Smooth muscle cell (in vitro differentiated cells): ENCODE measurements around the gene PXMP4. TPM values are rescaled to one million over a fixed set of nuclear protein-coding genes. Genes with fewer than 3 reads are reported as not detected.

Source experiments
- DNase-seq: peaks from one replicate; lab custom pipeline; 2025; ENCODE audit not compliant: unreplicated experiment; lab: John Stamatoyannopoulos, UW
- H2AFZ ChIP-seq: fragments of 200-600 bp; sonication (generic); 2 replicates; pipeline ENCODE4 v1.6.0; 2016; ENCODE audit warnings: antibody characterized with exemption, low read depth, mild to moderate bottlenecking
- H3F3A ChIP-seq: fragments of 200-600 bp; sonication (generic); 2 replicates; pipeline ENCODE4 v1.6.0; 2017; ENCODE audit warnings: antibody characterized with exemption, low read depth
- H3K27ac ChIP-seq: fragments of 200-600 bp; sonication (generic); 2 replicates; pipeline ENCODE4 v1.5.1; 2016; ENCODE audit warnings: low read depth, mild to moderate bottlenecking
- H3K27me3 ChIP-seq: fragments of 200-600 bp; sonication (generic); 2 replicates; pipeline ENCODE4 v1.6.1; 2016; ENCODE audit warnings: low read depth, mild to moderate bottlenecking
- H3K36me3 ChIP-seq: fragments of 200-600 bp; sonication (generic); 2 replicates; pipeline ENCODE4 v1.5.1; 2016; ENCODE audit warnings: low read depth
- H3K4me1 ChIP-seq: fragments of 200-600 bp; sonication (generic); 2 replicates; pipeline ENCODE4 v1.5.1; 2016; ENCODE audit warnings: low read depth
- H3K4me2 ChIP-seq: fragments of 200-600 bp; sonication (generic); 2 replicates; pipeline ENCODE4 v1.6.0; 2016; ENCODE audit warnings: mild to moderate bottlenecking
- H3K4me3 ChIP-seq: fragments of 200-600 bp; sonication (generic); 2 replicates; pipeline ENCODE4 v1.5.1; 2016; ENCODE audit warnings: mild to moderate bottlenecking
- H3K79me2 ChIP-seq: fragments of 200-600 bp; sonication (generic); 2 replicates; pipeline ENCODE4 v1.6.0; 2016; ENCODE audit warnings: low read depth, mild to moderate bottlenecking
- H3K9ac ChIP-seq: fragments of 200-600 bp; sonication (generic); 2 replicates; pipeline ENCODE4 v1.6.0; 2016; ENCODE audit warnings: low read depth
- H3K9me3 ChIP-seq: fragments of 200-600 bp; sonication (generic); replicated peaks from 2 replicates; pipeline ENCODE4 v1.5.1; 2016; ENCODE audit warnings: low read depth
- H4K20me1 ChIP-seq: fragments of 200-600 bp; sonication (generic); 2 replicates; pipeline ENCODE4 v1.6.0; 2016; ENCODE audit warnings: low read depth
- CTCF ChIP-seq: fragments of 200-600 bp; sonication (generic); IDR thresholded peaks from 2 replicates; pipeline ENCODE4 v1.5.1; 2017; ENCODE audit warnings: borderline replicate concordance, mild to moderate bottlenecking, antibody characterized with exemption; ENCODE audit not compliant: insufficient read depth, poor library complexity, severe bottlenecking
- WGBS: methylation state at CpG from one replicate; pipeline ENCODE4 v1.1.7; 2016; ENCODE audit warnings: low lambda C conversion rate; 5-methylcytosine and 5-hydroxymethylcytosine counted together
- polyA plus RNA-seq: library from polyadenylated mRNA; unstranded; fragments of >200 nt; fragmentation: Nextera tagmentation; extraction: Ambion mirVana; gene quantifications from 2 replicates; pipeline ENCODE4 v1.2.1, GENCODE V29; 2016
- total RNA-seq: library from RNA; depleted of rRNA; stranded (reverse); fragments of >200 nt; gene quantifications from 2 replicates; pipeline ENCODE4 v1.2.3, GENCODE V29; 2014

Gene PXMP4
- total and polyA plus RNA-seq, 2 experiments from 2014 or later = 2.6 to 8.1 TPM

GRCh38 chr20:33681728-33682353 is 38.3 kb downstream of the PXMP4 start:
- 92% methylated on average over 9 of the region's 9 CpGs for WGBS
- H3K4me2 ChIP-seq = no peak overlapping the region
- H3K4me1 ChIP-seq = peaks cover 3% of the 10 kb centered on the region
- H3K9ac ChIP-seq = no peak overlapping the region
- H2AFZ ChIP-seq = no peak overlapping the region
- H3F3A ChIP-seq = peaks cover 3% of the 10 kb centered on the region
- no peak overlapping the region for H3K27ac ChIP-seq
- no peaks in the 10 kb centered on the region for H3K9me3 ChIP-seq
- H3K27me3 ChIP-seq = no peaks in the 10 kb centered on the region
- no peaks in the 10 kb centered on the region for H4K20me1 ChIP-seq
- H3K79me2 ChIP-seq = peaks cover 8% of the 10 kb centered on the region
- DNase-seq = no peak
- no peak for TF ChIP-seq CTCF
- H3K4me3 ChIP-seq = no peak overlapping the region
- H3K36me3 ChIP-seq = no peaks in the 10 kb centered on the region

- H3K9me3 ChIP-seq = no peaks in the 10 kb centered on the region
- no peaks in the 10 kb centered on the region for H4K20me1 ChIP-seq
- no peak overlapping the region for H3K4me2 ChIP-seq
- H3K4me3 ChIP-seq = no peak overlapping the region
- TF ChIP-seq CTCF = no peak
- H3K4me1 ChIP-seq = no peaks in the 10 kb centered on the region
- no peaks in the 10 kb centered on the region for H3K36me3 ChIP-seq
- H2AFZ ChIP-seq = no peak overlapping the region
- peaks cover 8% of the 10 kb centered on the region for H3K79me2 ChIP-seq
- H3K27ac ChIP-seq = no peak overlapping the region
- no peak for DNase-seq
- no peaks in the 10 kb centered on the region for H3K27me3 ChIP-seq
- WGBS = 91% methylated on average over 5 of the region's 5 CpGs
- peaks cover under 1% of the 10 kb centered on the region for H3F3A ChIP-seq
- H3K9ac ChIP-seq = no peak overlapping the region
Observed at GRCh38 chr20:33681288-33681687, 38.8 kb downstream of the PXMP4 start.

- no peaks in the 10 kb centered on the region for H4K20me1 ChIP-seq
- H3K4me2 ChIP-seq = no peak overlapping the region
- WGBS = 92% methylated on average over 2 of the region's 2 CpGs
Observed at GRCh38 chr20:33680686-33681085, 39.4 kb downstream of the PXMP4 start.

More at GRCh38 chr20:33680686-33681085, 39.4 kb downstream of the PXMP4 start:
- no peaks in the 10 kb centered on the region for H3K9me3 ChIP-seq
- no peak overlapping the region for H3K27ac ChIP-seq
- H3K4me1 ChIP-seq = no peaks in the 10 kb centered on the region
- H3K36me3 ChIP-seq = no peaks in the 10 kb centered on the region
- H3F3A ChIP-seq = peaks cover 7% of the 10 kb centered on the region
- no peak overlapping the region for H2AFZ ChIP-seq
- DNase-seq = no peak
- H3K79me2 ChIP-seq = peaks cover 8% of the 10 kb centered on the region
- no peaks in the 10 kb centered on the region for H3K27me3 ChIP-seq
- H3K4me3 ChIP-seq = no peak overlapping the region
- no peak overlapping the region for H3K9ac ChIP-seq
- TF ChIP-seq CTCF = no peak
